Body of pancreas (tissue), 4 donors: ENCODE data around the gene TACR1. TPM values are rescaled to one million over a fixed set of nuclear protein-coding genes. Genes with fewer than 3 reads are reported as not detected.

Experiments
- ATAC-seq: fragments of 150-250 bp; one replicate; pipeline ENCODE4 v1.9.1; 2016
- DNase-seq, 4 donors: peaks; one replicate each; pipeline ENCODE4 v3.0.0-alpha.2; 2019
- H3K27ac ChIP-seq, 4 donors: fragments of 200-600 bp; sonication (generic); 1 replicate in 3 of 4; 2 replicates in 1 of 4; pipeline versions ENCODE4 v1.5.1 to v1.6.1; 2016 to 2019; ENCODE audit warnings: mild to moderate bottlenecking in 1 of 4, mixed read lengths in 1 of 4, moderate library complexity in 1 of 4
- H3K27me3 ChIP-seq, 2 donors: fragments of 200-600 bp; sonication (generic); one replicate each; pipeline ENCODE4 v1.6.0; 2016; ENCODE audit warnings: mild to moderate bottlenecking in 1 of 2
- H3K36me3 ChIP-seq, 2 donors: fragments of 200-600 bp; sonication (generic); replicated peaks in 1 of 2; 2 replicates each; pipeline ENCODE4 v1.5.1; 2016; ENCODE audit warnings: low read depth in 2 of 2; ENCODE audit not compliant: insufficient read depth in 1 of 2
- H3K4me1 ChIP-seq: fragments of 200-600 bp; sonication (generic); one replicate; pipeline ENCODE4 v1.6.0; 2016
- H3K4me3 ChIP-seq, 2 donors: fragments of 200-600 bp; sonication (generic); 1 replicate in 1 of 2; 2 replicates in 1 of 2; pipeline ENCODE4 v1.5.1; 2016 to 2019
- H3K9me3 ChIP-seq, 3 donors: fragments of 200-600 bp; sonication (generic); 1 replicate in 2 of 3; 2 replicates in 1 of 3; pipeline ENCODE4 v1.5.1; 2016
- CTCF ChIP-seq, 7 experiments: fragments of 450-650 bp in 4 of 7; fragments of 200-600 bp in 3 of 7; sonication (generic) in 3 of 7; IDR thresholded peaks; one replicate each; pipeline ENCODE4 v1.5.1; 2016 to 2019; ENCODE audit warnings: antibody characterized with exemption in 7 of 7
- POLR2A ChIP-seq, 3 donors: fragments of 450-650 bp; IDR thresholded peaks; one replicate each; pipeline ENCODE4 v1.6.1; 2016; ENCODE audit warnings: antibody characterized with exemption in 3 of 3, mild to moderate bottlenecking in 2 of 3
- WGBS, 2 donors: methylation state at CpG; one replicate each; pipeline ENCODE4 v1.1.5; 2017; 5-methylcytosine and 5-hydroxymethylcytosine counted together
- intact Hi-C: fragments of 100-400 bp; cut with DNase I; formaldehyde crosslinking; loops from one replicate; pipeline ENCODE4 v1.15.1; 2023
- total RNA-seq, 2 donors: library from RNA; depleted of rRNA; stranded (reverse); fragments of >200 nt; gene quantifications; one replicate each; pipeline ENCODE4 v1.1.0, GENCODE V29; 2016

TACR1 gene
- total RNA-seq, 2 donors from 2014 or later: 0.52 TPM; not detected in 1

GRCh38 chr2:75090770-75091515, 108.4 kb downstream of the TACR1 start:
- Histone ChIP-seq H3K36me3 (no peaks in the 10 kb centered on the region), H3K27ac (no peak overlapping the region), H3K4me1 (no peaks in the 10 kb centered on the region), H3K4me3 (no peak overlapping the region), H3K9me3 (no peaks in the 10 kb centered on the region), H3K27me3 (no peaks in the 10 kb centered on the region)
- ATAC-seq: no peak
- intact Hi-C loops: no loop called here
- WGBS, 2 donors: 78 to 89% methylated on average over 5 of the region's 5 CpGs
- TF ChIP-seq POLR2A (IDR thresholded peaks at IDR 0.05) (no peak), CTCF (IDR thresholded peaks at IDR 0.05) (no peak)
- no peak for DNase-seq

- 91 to 100% methylated on average over 3 of the region's 3 CpGs for WGBS, 2 donors
- Histone ChIP-seq H3K36me3 (no peaks in the 10 kb centered on the region), H3K27me3 (no peaks in the 10 kb centered on the region), H3K9me3 (no peaks in the 10 kb centered on the region), H3K4me1 (no peaks in the 10 kb centered on the region), H3K27ac (no peak overlapping the region), H3K4me3 (no peak overlapping the region)
- DNase-seq (no peak), ATAC-seq (no peak)
- intact Hi-C loops: no loop called here
- TF ChIP-seq CTCF (IDR thresholded peaks at IDR 0.05) (no peak), POLR2A (IDR thresholded peaks at IDR 0.05) (no peak)
Measured at GRCh38 chr2:75089471-75089870, 109.8 kb downstream of the TACR1 start.

- no peak for TF ChIP-seq CTCF (IDR thresholded peaks at IDR 0.05)
- TF ChIP-seq POLR2A (IDR thresholded peaks at IDR 0.05): no peak
- Histone ChIP-seq H3K4me3 (no peak overlapping the region), H3K27ac (no peak overlapping the region), H3K27me3 (no peaks in the 10 kb centered on the region), H3K4me1 (no peaks in the 10 kb centered on the region), H3K9me3 (no peaks in the 10 kb centered on the region), H3K36me3 (no peaks in the 10 kb centered on the region)
- intact Hi-C loops: no loop called here
- 78 to 85% methylated on average over 3 of the region's 3 CpGs for WGBS, 2 donors
- no peak for ATAC-seq
- no peak for DNase-seq
Measured at GRCh38 chr2:75088791-75089190, 110.5 kb downstream of the TACR1 start.

GRCh38 chr2:75087736-75088135, 111.6 kb downstream of the TACR1 start:
- Histone ChIP-seq H3K36me3 (no peaks in the 10 kb centered on the region), H3K9me3 (no peaks in the 10 kb centered on the region), H3K27me3 (no peaks in the 10 kb centered on the region), H3K27ac (no peak overlapping the region), H3K4me1 (no peaks in the 10 kb centered on the region), H3K4me3 (no peak overlapping the region)
- 76 to 85% methylated on average over 2 of the region's 2 CpGs for WGBS, 2 donors
- DNase-seq (no peak), ATAC-seq (no peak)
- intact Hi-C loops: no loop called here
- TF ChIP-seq POLR2A (IDR thresholded peaks at IDR 0.05) (no peak), CTCF (IDR thresholded peaks at IDR 0.05) (no peak)

GRCh38 chr2:75079575-75079974, 119.7 kb downstream of the TACR1 start:
- TF ChIP-seq POLR2A (IDR thresholded peaks at IDR 0.05): no peak
- no peak for TF ChIP-seq CTCF (IDR thresholded peaks at IDR 0.05)
- WGBS, 2 donors: 35 to 39% methylated on average over 1 of the region's 1 CpG
- ATAC-seq (no peak), DNase-seq (no peak)
- Histone ChIP-seq H3K4me3 (no peak overlapping the region), H3K9me3 (no peaks in the 10 kb centered on the region), H3K27me3 (no peaks in the 10 kb centered on the region), H3K4me1 (no peaks in the 10 kb centered on the region), H3K36me3 (no peaks in the 10 kb centered on the region), H3K27ac (no peak overlapping the region)
- intact Hi-C loops: no loop called here
